GM19397 (cell line): ENCODE measurements around the gene BCR.
"Not testable (repeated sequence)": the region's sequence is repeated elsewhere in the genome, so short reads cannot be mapped to it uniquely, and the experiment has no call there.

Experiments
- ATAC-seq: cut with Tn5 transposase; IDR thresholded peaks from one replicate; pipeline ENCODE4 v1.9.1; 2021; ENCODE audit warnings: mild to moderate bottlenecking, moderate library complexity; ENCODE audit not compliant: unreplicated experiment

BCR gene

GRCh38 chr22:23359583-23360123 lies 179.3 kb downstream of the BCR start:
- ATAC-seq = no peak

DNA sequence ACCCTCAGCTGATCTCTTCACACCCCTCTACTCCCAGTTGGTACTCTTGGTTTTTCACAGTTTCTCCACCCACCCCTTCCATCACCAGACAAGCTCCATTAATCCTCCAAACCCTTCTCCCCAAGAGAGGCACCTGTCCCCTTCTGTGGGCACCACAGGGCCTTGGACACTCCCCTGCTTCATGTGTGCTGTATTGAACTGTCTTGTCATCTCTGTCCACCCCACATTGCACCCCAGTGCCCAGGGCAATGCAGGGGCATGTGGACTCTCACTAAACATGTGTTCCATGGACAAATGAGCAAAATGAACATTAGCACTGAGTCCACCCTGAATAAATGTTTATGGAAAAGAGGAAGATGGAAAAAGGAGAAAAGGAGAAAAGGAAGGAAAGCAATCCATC lies 181.4 kb downstream of the BCR start:
- no peak for ATAC-seq

- no peak for ATAC-seq
Measured at GRCh38 chr22:23363683-23364082, 183.4 kb downstream of the BCR start.

DNA sequence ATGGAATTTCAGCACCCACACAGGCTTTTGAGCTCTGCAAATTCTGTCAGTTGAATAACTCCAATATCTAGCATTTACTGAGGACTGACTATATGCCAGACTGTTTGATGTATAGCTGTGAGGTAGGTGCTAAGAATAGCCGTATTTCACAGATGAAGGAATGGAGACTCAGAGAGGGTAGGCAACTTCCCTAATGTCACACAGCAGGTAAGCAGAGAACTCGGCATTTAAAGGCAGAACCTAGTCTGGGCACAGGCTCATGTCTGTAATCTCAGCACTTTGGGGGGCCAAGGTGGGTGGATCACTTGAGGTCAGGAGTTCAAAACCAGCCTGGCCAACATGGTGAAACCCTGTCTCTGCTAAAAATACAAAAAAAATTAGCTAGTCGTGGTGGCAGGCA lies 184.1 kb downstream of the BCR start:
- ATAC-seq = no peak

GRCh38 chr22:23365524-23365923 lies 185.2 kb downstream of the BCR start:
- no peak for ATAC-seq

GRCh38 chr22:23365961-23366360 lies 185.7 kb downstream of the BCR start:
- no peak for ATAC-seq

DNA sequence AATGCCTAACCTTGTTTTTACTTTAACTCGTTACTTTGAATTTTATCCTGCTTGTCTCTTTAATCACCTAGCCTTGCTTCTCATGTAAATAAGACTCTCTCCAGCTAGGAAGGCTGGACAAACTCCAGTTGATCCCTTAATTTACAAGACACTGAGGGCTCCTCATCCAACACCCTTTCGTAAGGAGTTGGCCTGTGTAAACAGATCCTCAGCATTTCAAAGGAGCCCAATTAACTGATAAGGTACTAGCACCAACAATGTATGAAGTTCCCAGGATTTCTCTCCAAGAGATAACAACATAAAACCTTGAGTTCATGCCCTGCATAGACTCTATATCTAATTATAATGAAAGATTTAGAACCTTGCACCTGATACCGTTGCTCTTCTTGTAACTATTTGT lies 186.9 kb downstream of the BCR start:
- not testable (repeated sequence) for ATAC-seq
